ENCODE measurements around the gene BARHL2. TPM values are rescaled to one million over a fixed set of nuclear protein-coding genes. Genes with fewer than 3 reads are reported as not detected.

Gene BARHL2
- total and polyA plus RNA-seq, 2 donors (not counting 3 experiments of a cell fraction or from before 2014, with no cell fraction given) = not detected

DNA sequence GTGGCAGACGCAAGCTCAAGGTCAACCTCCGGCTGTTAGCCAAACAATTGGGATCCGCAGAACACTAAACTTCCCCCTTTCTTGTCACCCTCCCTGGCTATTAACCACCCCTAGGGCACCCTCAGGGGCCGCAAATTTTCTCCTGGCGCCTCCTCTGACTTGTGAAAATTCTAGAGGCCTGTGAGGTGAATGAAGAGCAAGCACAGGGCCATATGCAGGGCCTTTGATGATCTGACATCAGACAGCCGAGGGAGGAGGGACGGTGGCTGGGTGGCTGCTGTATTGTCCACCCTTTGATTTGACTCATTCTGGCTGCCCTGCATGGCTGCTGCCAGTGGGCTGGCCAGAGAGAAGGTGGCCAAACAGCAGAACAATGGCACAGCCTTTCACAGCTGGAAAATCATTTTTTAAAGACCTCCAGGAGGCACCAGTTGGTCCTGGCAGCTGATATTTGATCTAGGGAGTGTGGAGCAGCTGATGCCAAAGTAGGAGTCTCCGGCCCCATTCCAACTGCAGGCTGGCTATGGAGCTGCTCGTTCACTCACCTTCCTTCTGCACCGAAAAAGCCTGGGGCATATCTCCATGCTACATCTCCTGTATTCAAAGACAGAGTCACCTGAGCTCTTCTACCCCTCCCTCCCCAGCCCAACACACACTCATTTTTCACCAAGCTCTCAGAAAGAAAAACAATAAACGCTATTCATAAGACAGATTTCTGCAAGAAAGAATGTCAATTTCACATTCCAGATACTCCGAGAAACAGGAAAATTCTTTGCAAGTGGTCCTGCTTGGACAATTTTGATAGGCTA lies 44.9 kb upstream of the BARHL2 start:
- Histone ChIP-seq H3K4me2 (ENCODE audit: insufficient read depth, low read length) (no peak overlapping the region), H4K20me1 (replicated peaks; ENCODE audit: control insufficient read depth, extremely low read depth, insufficient read depth, low read length) (no peaks in the 10 kb centered on the region), H3K4me1 (ENCODE audit: control insufficient read depth, extremely low read depth, insufficient read depth, low read length) (no peaks in the 10 kb centered on the region), H3K79me2 (ENCODE audit: control insufficient read depth, insufficient read depth, low read length) (no peaks in the 10 kb centered on the region), H3K27me3 (ENCODE audit: control insufficient read depth in 2 of 2, insufficient read depth in 2 of 2, low read length in 2 of 2) (no peaks in the 10 kb centered on the region), H3K36me3 (ENCODE audit: control insufficient read depth in 2 of 2, extremely low read depth in 1 of 2, insufficient read depth in 2 of 2, low read length in 2 of 2) (no peaks in the 10 kb centered on the region), H3K4me3 (replicated peaks in 1 of 3; ENCODE audit: insufficient read depth in 1 of 3, low read depth in 1 of 3, low read length in 3 of 3) (no peak overlapping the region), H3K9me1 (replicated peaks; ENCODE audit: control insufficient read depth, extremely low read depth, insufficient read depth, low read length) (no peaks in the 10 kb centered on the region), H3K9me3 (replicated peaks; ENCODE audit: control insufficient read depth, insufficient read depth, low read length) (no peaks in the 10 kb centered on the region), H2AFZ (ENCODE audit: low read depth, low read length) (no peak overlapping the region), H3K9ac (replicated peaks; ENCODE audit: extremely low read depth, insufficient read depth, low read length) (no peak overlapping the region), H3K27ac (ENCODE audit: insufficient read depth, low read depth, low read length) (no peak overlapping the region)
- no peak for FAIRE-seq
- DNase-seq (ENCODE audit: low read depth, low spot score) = no peak
- intact Hi-C loops (cut with micrococcal nuclease) = no loop called here
- TF ChIP-seq, protein P1, sequence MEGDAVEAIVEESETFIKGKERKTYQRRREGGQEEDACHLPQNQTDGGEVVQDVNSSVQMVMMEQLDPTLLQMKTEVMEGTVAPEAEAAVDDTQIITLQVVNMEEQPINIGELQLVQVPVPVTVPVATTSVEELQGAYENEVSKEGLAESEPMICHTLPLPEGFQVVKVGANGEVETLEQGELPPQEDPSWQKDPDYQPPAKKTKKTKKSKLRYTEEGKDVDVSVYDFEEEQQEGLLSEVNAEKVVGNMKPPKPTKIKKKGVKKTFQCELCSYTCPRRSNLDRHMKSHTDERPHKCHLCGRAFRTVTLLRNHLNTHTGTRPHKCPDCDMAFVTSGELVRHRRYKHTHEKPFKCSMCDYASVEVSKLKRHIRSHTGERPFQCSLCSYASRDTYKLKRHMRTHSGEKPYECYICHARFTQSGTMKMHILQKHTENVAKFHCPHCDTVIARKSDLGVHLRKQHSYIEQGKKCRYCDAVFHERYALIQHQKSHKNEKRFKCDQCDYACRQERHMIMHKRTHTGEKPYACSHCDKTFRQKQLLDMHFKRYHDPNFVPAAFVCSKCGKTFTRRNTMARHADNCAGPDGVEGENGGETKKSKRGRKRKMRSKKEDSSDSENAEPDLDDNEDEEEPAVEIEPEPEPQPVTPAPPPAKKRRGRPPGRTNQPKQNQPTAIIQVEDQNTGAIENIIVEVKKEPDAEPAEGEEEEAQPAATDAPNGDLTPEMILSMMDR (IDR thresholded peaks at IDR 0.05; ENCODE audit: extremely low read depth in 1 of 2, insufficient read depth in 1 of 2, low read depth in 1 of 2, low read length in 2 of 2) = no peak
- TF ChIP-seq MYC (IDR thresholded peaks at IDR 0.05; ENCODE audit: low read depth, low read length) (no peak), POLR2AphosphoS5 (IDR thresholded peaks at IDR 0.05; ENCODE audit: insufficient read depth, low read depth, low read length) (no peak), GATA2 (IDR thresholded peaks at IDR 0.05; ENCODE audit: insufficient read depth, insufficient read length, low read depth, low read length) (no peak), JUN (IDR thresholded peaks at IDR 0.05; ENCODE audit: borderline replicate concordance, insufficient read depth, insufficient read length, low read depth) (no peak), POLR2A (IDR thresholded peaks at IDR 0.05; ENCODE audit: low read depth, low read length) (no peak), EZH2 (IDR thresholded peaks at IDR 0.05; ENCODE audit: borderline replicate concordance, low read depth, low read length, severe bottlenecking) (no peak), FOS (IDR thresholded peaks at IDR 0.05; ENCODE audit: borderline replicate concordance, insufficient read depth, low read length) (no peak), MAX (IDR thresholded peaks at IDR 0.05; ENCODE audit: insufficient read depth, insufficient read length) (no peak)
- POLR2A ChIA-PET = no interaction called here
- dilution Hi-C loops (cut with MboI; ENCODE audit: extremely low pct_ligation_motif_present, low sequenced_read_pairs) = no loop called here
- no TSS peak for BruUV-seq (replicated peaks)
- CTCF ChIA-PET = no interaction called here

Data from endothelial cell of umbilical vein (primary cell).